ENCODE measurements around the gene HSPA1L. TPM values are rescaled to one million over a fixed set of nuclear protein-coding genes. Genes with fewer than 3 reads are reported as not detected.
A peak's percentile ranks its signal among the peaks of the same experiment; 100 is the strongest.
"Not testable (repeated sequence)": the region's sequence is repeated elsewhere in the genome, so short reads cannot be mapped to it uniquely, and the experiment has no call there.

Gene HSPA1L
- total RNA-seq, 1 experiment from 2014 or later = 0.12 TPM

- ATAC-seq; H3K4me2 ChIP-seq (ENCODE audit: low read length); RAD21 ChIA-PET (ENCODE audit: low non-redundant PET in 1 of 2, low total read pairs in 2 of 2, uncharacterized antibody in 2 of 2, unreplicated experiment in 2 of 2); intact Hi-C loops (cut with micrococcal nuclease); H3K79me2 ChIP-seq (ENCODE audit: insufficient read depth, low read length); H3K27ac ChIP-seq (ENCODE audit: low read depth, low read length); H3K36me3 ChIP-seq (ENCODE audit: control insufficient read depth in 1 of 2, insufficient read depth in 2 of 2, low read length in 2 of 2); DNase-seq (ENCODE audit: low read depth, low spot score); POLR2A ChIA-PET; H3K9ac ChIP-seq (ENCODE audit: low read length); H2AFZ ChIP-seq (ENCODE audit: low read depth, low read length, poor library complexity, severe bottlenecking); H3K27me3 ChIP-seq (ENCODE audit: insufficient read depth, low read length); H3K9me2 ChIP-seq (ENCODE audit: insufficient read depth); H3K9me3 ChIP-seq (ENCODE audit: control insufficient read depth in 1 of 2, insufficient read depth in 1 of 2, low read depth in 1 of 2, low read length in 2 of 2); BruUV-seq (replicated peaks); H4K20me1 ChIP-seq (ENCODE audit: insufficient read depth): not testable (repeated sequence)
- CTCF ChIA-PET = interaction anchor here (0.6 kb wide), 1 partner anchor 42 kb away, joined by 3 read pairs; no protein-coding TSS in a partner anchor
- peak overlapping the region in 1 of 2 experiments; percentile 26; a peak in 2 of 4 replicates for H3K4me3 ChIP-seq (replicated peaks in 1 of 2; ENCODE audit: low read depth in 1 of 2, low read length in 2 of 2)
- peaks cover 46 to 47% of the 10 kb centered on the region in 2 experiments for H3K4me1 ChIP-seq (ENCODE audit: control insufficient read depth in 1 of 2, insufficient read depth in 2 of 2, low read length in 2 of 2)
Measured at GRCh38 chr6:31817133-31817928, 2.2 kb upstream of the HSPA1L start.

GRCh38 chr6:31814677-31815024 is 432 bp downstream of the HSPA1L start:
- ChIA-PET CTCF (interaction anchor here (0.6 to 0.9 kb wide), 3 partner anchors 24 to 1024 kb away, joined by 3 to 4 read pairs (median 3); partner anchors contain the start of gene TAP2), POLR2A (interaction anchor here (0.7 to 3.3 kb wide), 4 partner anchors 13 to 112 kb away, joined by 3 to 24 read pairs (median 4); partner anchors contain the start of genes ABHD16A and HSPA1B), RAD21 (ENCODE audit: low non-redundant PET in 1 of 2, low total read pairs in 2 of 2, uncharacterized antibody in 2 of 2, unreplicated experiment in 2 of 2) (no interaction called here)
- no peaks in the 10 kb centered on the region for H3K36me3 ChIP-seq (ENCODE audit: control insufficient read depth in 1 of 2, insufficient read depth in 2 of 2, low read length in 2 of 2)
- no peaks in the 10 kb centered on the region for H3K27me3 ChIP-seq (ENCODE audit: insufficient read depth, low read length)
- H3K4me1 ChIP-seq (ENCODE audit: control insufficient read depth in 1 of 2, insufficient read depth in 2 of 2, low read length in 2 of 2) = peaks cover 25 to 29% of the 10 kb centered on the region in 2 experiments
- TF ChIP-seq ELF1 (IDR thresholded peaks at IDR 0.05; ENCODE audit: borderline replicate concordance, low read depth) (no peak), SP1 (IDR thresholded peaks at IDR 0.05; ENCODE audit: low read depth) (no peak), YY1 (IDR thresholded peaks at IDR 0.05; ENCODE audit: extremely low read depth, insufficient replicate concordance, low read depth, low read length) (peak; percentile 45), FOSL1 (IDR thresholded peaks at IDR 0.05; ENCODE audit: low read depth) (no peak), TCF7L2 (IDR thresholded peaks at IDR 0.05; ENCODE audit: borderline replicate concordance, extremely low read depth, insufficient read depth, insufficient read length) (no peak), CTCF (IDR thresholded peaks at IDR 0.05 in 2 of 3, conservative IDR thresholded peaks at IDR 0.05 in 1 of 3; ENCODE audit: borderline replicate concordance in 1 of 3, insufficient read depth in 1 of 3, low read depth in 2 of 3, low read length in 2 of 3) (no peak), POLR2A (IDR thresholded peaks at IDR 0.05; ENCODE audit: borderline replicate concordance, extremely low read depth, insufficient read depth, insufficient read length) (no peak), ZNF274 (IDR thresholded peaks at IDR 0.05; ENCODE audit: low read depth, low read length) (no peak), CEBPB (IDR thresholded peaks at IDR 0.05; ENCODE audit: low read depth) (no peak), POLR2AphosphoS5 (IDR thresholded peaks at IDR 0.05; ENCODE audit: low read depth, low read length) (peak; percentile 50; the same call in 1 of the 2 replicates), EGR1 (IDR thresholded peaks at IDR 0.05; ENCODE audit: low read depth) (peak; percentile 61; the same call in 1 of the 2 replicates), ATF3 (IDR thresholded peaks at IDR 0.05) (no peak), SIN3A (IDR thresholded peaks at IDR 0.05; ENCODE audit: low read depth) (no peak), EZH2 (IDR thresholded peaks at IDR 0.05) (no peak), SRF (IDR thresholded peaks at IDR 0.05; ENCODE audit: low read depth) (no peak)
- H3K79me2 ChIP-seq (ENCODE audit: insufficient read depth, low read length) = no peaks in the 10 kb centered on the region
- no peaks in the 10 kb centered on the region for H4K20me1 ChIP-seq (ENCODE audit: insufficient read depth)
- intact Hi-C loops (cut with micrococcal nuclease) = no loop called here
- H3K27ac ChIP-seq (ENCODE audit: low read depth, low read length) = peak overlapping the region; percentile 81
- ATAC-seq = peak; percentile 91
- peak overlapping the region; percentile 63 for H3K4me2 ChIP-seq (ENCODE audit: low read length)
- no TSS peak for BruUV-seq (replicated peaks)
- H3K9ac ChIP-seq (ENCODE audit: low read length) = peak overlapping the region; percentile 41
- H2AFZ ChIP-seq (ENCODE audit: low read depth, low read length, poor library complexity, severe bottlenecking) = no peak overlapping the region
- H3K9me2 ChIP-seq (ENCODE audit: insufficient read depth) = no peaks in the 10 kb centered on the region
- no peak overlapping the region for H3K4me3 ChIP-seq (replicated peaks in 1 of 2; ENCODE audit: low read depth in 1 of 2, low read length in 2 of 2)
- peaks cover 0 to 5% of the 10 kb centered on the region in 2 experiments; a peak in 1 of 4 replicates for H3K9me3 ChIP-seq (ENCODE audit: control insufficient read depth in 1 of 2, insufficient read depth in 1 of 2, low read depth in 1 of 2, low read length in 2 of 2)
- DNase-seq (ENCODE audit: low read depth, low spot score) = peak; percentile 90
